Activated B cell treated with CpG ODN at 0.5 μM for 24 hours (primary cell): ENCODE data around the gene SYNE3. TPM values are rescaled to one million over a fixed set of nuclear protein-coding genes. Genes with fewer than 3 reads are reported as not detected.

Experiments used
- ATAC-seq: fragments of 200-7000 bp; cut with Tn5 transposase; one replicate; pipeline ENCODE4 v1.10.0; 2021; ENCODE audit warnings: low read depth, mild to moderate bottlenecking, moderate library complexity
- CTCF ChIA-PET: fragments of 350-600 bp; sonication (Branson Sonifier 250); formaldehyde crosslinking; loops from one replicate; lab custom pipeline; 2021; ENCODE audit warnings: antibody characterized with exemption; lab: Charles Lee
- POLR2A ChIA-PET: fragments of 350-600 bp; sonication (Branson Sonifier 250); formaldehyde crosslinking; loops from one replicate; lab custom pipeline; 2021; ENCODE audit warnings: antibody characterized with exemption; lab: Charles Lee
- DNase-seq: peaks from one replicate; pipeline ENCODE4 v3.0.0; 2022
- H3K27ac Mint-ChIP-seq: one replicate; pipeline ENCODE4 v1.8.0; 2020; ENCODE audit warnings: mixed read lengths
- H3K27me3 Mint-ChIP-seq: one replicate; pipeline ENCODE4 v1.8.0; 2021; ENCODE audit warnings: mixed read lengths
- H3K36me3 Mint-ChIP-seq: one replicate; pipeline ENCODE4 v1.8.0; 2021; ENCODE audit warnings: low read depth, mixed read lengths
- H3K4me1 Mint-ChIP-seq: one replicate; pipeline ENCODE4 v1.8.0; 2021; ENCODE audit warnings: mixed read lengths
- H3K4me3 Mint-ChIP-seq: one replicate; pipeline ENCODE4 v1.8.0; 2020; ENCODE audit warnings: mild to moderate bottlenecking, mixed read lengths
- H3K9me3 Mint-ChIP-seq: one replicate; pipeline ENCODE4 v1.8.0; 2020; ENCODE audit warnings: mixed read lengths
- intact Hi-C: fragments of 100-400 bp; cut with micrococcal nuclease; formaldehyde crosslinking; loops from one replicate; pipeline ENCODE4 v1.15.1; 2024
- total RNA-seq: library from RNA; stranded (reverse); gene quantifications from 2 replicates; pipeline ENCODE4 v1.2.3, GENCODE V29; 2022
- TF ChIP-seq, protein P1 (sequence below): fragments of 200-600 bp; IDR thresholded peaks from one replicate; pipeline ENCODE4 v1.8.0; 2022; ENCODE audit warnings: antibody characterized with exemption, mild to moderate bottlenecking

SYNE3 gene
- total RNA-seq, 1 donor from 2014 or later, result 104 TPM

DNA sequence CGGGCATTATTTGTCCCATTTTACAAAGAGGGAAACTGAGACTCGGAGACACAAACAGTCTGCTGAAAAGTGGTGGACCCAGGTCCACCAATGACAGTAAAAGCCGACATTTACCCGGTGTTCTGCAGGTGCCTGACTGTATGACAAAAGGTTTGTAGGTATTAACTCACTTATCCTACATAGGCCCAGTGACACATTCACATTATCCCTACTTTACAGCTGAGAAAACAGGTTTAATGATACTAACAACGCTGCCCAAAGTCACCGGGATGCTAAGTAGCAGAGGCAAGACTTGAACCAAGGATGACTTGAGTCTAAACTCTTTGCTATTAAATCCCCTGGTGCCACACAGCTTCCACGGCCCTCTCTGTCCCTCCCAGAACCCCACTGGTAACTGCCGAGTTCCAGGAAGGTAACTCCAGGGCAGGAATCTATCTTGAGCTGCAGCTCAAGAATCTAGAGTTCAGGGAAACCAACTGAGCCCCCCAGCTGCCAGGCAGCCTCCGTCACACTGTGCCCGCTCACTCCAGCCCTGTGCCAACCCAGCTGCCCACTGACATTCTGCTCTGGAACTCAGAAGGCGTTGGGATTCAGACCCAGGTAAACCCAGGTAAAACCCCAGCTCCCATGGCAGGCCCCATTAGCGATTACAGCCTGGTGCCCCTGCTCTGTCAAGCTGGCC is 33.7 kb downstream of the SYNE3 start:
- Mint-ChIP-seq H3K9me3 (no peaks in the 10 kb centered on the region), H3K27me3 (no peaks in the 10 kb centered on the region), H3K4me3 (no peak overlapping the region), H3K4me1 (peaks cover 74% of the 10 kb centered on the region), H3K27ac (peak overlapping the region; percentile 35), H3K36me3 (peaks cover 31% of the 10 kb centered on the region)
- ATAC-seq, result no peak
- ChIA-PET POLR2A (interaction anchor here (1.0 kb wide), 1 partner anchor 16 kb away, joined by 3 read pairs; no protein-coding TSS in a partner anchor), CTCF (interaction anchor here (1.8 to 2.0 kb wide), 2 partner anchors 40 to 45 kb away, joined by 6 to 7 read pairs; no protein-coding TSS in a partner anchor)
- intact Hi-C loops, result no loop called here
- no peak for DNase-seq
- TF ChIP-seq, protein P1, sequence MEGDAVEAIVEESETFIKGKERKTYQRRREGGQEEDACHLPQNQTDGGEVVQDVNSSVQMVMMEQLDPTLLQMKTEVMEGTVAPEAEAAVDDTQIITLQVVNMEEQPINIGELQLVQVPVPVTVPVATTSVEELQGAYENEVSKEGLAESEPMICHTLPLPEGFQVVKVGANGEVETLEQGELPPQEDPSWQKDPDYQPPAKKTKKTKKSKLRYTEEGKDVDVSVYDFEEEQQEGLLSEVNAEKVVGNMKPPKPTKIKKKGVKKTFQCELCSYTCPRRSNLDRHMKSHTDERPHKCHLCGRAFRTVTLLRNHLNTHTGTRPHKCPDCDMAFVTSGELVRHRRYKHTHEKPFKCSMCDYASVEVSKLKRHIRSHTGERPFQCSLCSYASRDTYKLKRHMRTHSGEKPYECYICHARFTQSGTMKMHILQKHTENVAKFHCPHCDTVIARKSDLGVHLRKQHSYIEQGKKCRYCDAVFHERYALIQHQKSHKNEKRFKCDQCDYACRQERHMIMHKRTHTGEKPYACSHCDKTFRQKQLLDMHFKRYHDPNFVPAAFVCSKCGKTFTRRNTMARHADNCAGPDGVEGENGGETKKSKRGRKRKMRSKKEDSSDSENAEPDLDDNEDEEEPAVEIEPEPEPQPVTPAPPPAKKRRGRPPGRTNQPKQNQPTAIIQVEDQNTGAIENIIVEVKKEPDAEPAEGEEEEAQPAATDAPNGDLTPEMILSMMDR, result no peak

DNA sequence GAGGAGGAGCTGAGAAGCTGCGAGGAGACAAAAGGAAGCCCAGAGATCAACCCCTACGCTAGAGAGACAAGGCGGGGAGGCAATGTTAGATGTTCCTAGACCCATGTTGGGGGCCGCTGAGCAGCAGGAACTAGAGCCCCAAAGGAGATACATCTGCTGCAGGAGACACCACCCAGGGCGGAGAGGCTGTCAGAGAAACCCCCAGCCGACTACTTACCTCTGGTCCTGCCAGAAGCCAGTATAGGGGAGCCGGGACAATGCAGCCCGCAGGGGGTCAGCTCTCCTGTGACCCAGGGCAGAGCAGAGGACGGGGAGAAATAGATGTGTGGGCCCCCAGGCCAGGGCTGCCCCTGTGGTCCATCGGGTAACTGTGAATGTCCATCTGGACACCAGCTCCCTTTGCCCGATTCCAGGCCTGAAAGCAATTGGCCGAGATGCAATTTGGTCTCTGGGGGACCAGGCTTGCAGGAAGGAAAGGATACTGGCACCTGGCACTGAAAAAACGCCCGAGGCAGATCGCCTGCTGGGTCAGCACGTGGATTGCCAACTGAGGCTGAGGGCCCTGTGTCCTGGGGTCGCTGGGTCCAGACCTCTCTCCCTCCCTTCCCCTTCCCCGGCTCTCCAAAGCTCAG is 34.9 kb downstream of the SYNE3 start:
- ATAC-seq, result no peak
- Mint-ChIP-seq H3K4me3 (no peak overlapping the region), H3K27ac (peak overlapping the region; percentile 90), H3K36me3 (peaks cover 36% of the 10 kb centered on the region), H3K4me1 (peaks cover 62% of the 10 kb centered on the region), H3K27me3 (no peaks in the 10 kb centered on the region), H3K9me3 (no peaks in the 10 kb centered on the region)
- POLR2A ChIA-PET, result interaction anchor here (1.4 kb wide), 1 partner anchor 14 kb away, joined by 11 read pairs; no protein-coding TSS in a partner anchor
- TF ChIP-seq, protein P1, result no peak
- CTCF ChIA-PET, result no interaction called here
- intact Hi-C loops, result loop anchor here (2.0 kb wide), 1 partner anchor 19 kb away; no protein-coding TSS in a partner anchor
- DNase-seq, result no peak

DNA sequence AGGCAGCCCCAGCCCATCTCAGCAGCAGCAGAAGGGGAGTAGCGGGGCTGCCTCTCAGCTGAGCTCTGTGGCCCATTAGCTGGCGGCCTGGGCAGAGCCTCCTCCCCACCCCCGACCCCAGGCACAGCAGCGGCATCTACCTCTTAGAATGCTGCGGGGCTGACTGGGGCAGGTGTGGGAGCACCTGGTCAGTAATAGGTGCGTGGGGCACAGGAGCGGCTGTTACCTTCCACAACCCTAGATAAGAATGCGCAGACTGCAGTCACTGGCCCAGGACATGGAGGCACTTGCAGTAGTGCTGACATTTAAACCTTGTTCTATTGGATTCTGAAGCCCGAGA is 35.6 kb downstream of the SYNE3 start:
- peaks cover 43% of the 10 kb centered on the region for H3K36me3 Mint-ChIP-seq
- intact Hi-C loops, result loop anchor here (1.0 to 2.0 kb wide), 6 partner anchors 14 to 53 kb away; partner anchors contain the start of gene SYNE3

DNA sequence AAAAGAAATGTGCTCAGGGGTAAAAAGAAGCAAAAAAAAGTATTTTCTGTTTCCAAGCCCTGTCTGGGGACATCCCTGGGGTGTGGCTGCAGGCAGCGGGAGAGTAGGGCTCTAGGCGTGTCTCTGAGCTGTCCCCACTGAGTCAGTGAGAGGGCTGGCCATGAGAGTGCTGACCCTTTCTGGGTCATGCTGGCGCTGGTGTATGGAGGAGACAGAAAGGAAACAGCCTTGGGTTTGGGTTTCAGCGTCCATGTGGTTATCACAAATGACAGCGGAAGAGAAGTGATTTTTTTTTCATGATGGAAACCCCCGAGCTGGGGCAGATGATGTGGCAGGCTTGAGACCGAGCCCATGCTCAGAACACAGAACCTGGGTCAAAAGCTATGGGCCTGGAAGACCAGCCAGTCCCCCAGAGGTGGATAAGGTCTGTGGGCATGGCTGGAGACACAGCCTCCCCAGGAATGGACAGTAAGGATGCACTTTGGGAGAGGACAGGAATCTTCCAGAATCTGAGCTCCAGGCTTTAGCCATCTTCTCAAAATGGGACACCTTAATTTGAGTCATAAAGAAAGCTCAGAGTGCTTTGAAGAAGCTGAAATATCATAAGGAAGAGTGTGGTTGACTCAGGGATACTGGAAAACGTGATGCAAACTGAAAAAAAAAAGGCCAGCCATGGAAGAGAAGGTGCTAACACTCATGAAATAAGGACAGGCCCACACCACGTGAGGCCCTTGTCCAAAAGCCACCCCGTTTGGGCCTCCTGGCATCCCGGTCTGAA is 36.2 kb downstream of the SYNE3 start:
- H3K27ac Mint-ChIP-seq, result peak overlapping the region; percentile 90
- H3K36me3 Mint-ChIP-seq, result peaks cover 44% of the 10 kb centered on the region
- H3K9me3 Mint-ChIP-seq, result no peaks in the 10 kb centered on the region
- DNase-seq (no peak), ATAC-seq (peak; percentile 85)
- CTCF ChIA-PET, result interaction anchor here (1.2 to 1.4 kb wide), 2 partner anchors 16 to 47 kb away, joined by 7 read pairs; no protein-coding TSS in a partner anchor
- peak overlapping the region; percentile 52 for H3K4me3 Mint-ChIP-seq
- intact Hi-C loops, result loop anchor here (1.0 to 2.0 kb wide), 6 partner anchors 15 to 54 kb away; partner anchors contain the start of gene SYNE3
- TF ChIP-seq, protein P1, result no peak
- H3K4me1 Mint-ChIP-seq, result peaks cover 53% of the 10 kb centered on the region
- H3K27me3 Mint-ChIP-seq, result no peaks in the 10 kb centered on the region
- POLR2A ChIA-PET, result interaction anchor here (1.1 to 1.9 kb wide), 8 partner anchors 10 to 54 kb away, joined by 3 to 14 read pairs (median 5); partner anchors contain the start of gene GLRX5

More for the DNA sequence above, 35.6 kb downstream of the SYNE3 start:
- H3K27me3 Mint-ChIP-seq, result no peaks in the 10 kb centered on the region
- peak overlapping the region; percentile 90 for H3K27ac Mint-ChIP-seq
- H3K4me3 Mint-ChIP-seq, result no peak overlapping the region
- CTCF ChIA-PET, result interaction anchor here (1.2 to 1.4 kb wide), 2 partner anchors 15 to 46 kb away, joined by 7 read pairs; no protein-coding TSS in a partner anchor
- TF ChIP-seq, protein P1, result no peak
- peaks cover 58% of the 10 kb centered on the region for H3K4me1 Mint-ChIP-seq
- no peak for DNase-seq
- POLR2A ChIA-PET, result interaction anchor here (1.1 to 1.9 kb wide), 8 partner anchors 9 to 53 kb away, joined by 3 to 14 read pairs (median 5); partner anchors contain the start of gene GLRX5
- ATAC-seq, result no peak
- no peaks in the 10 kb centered on the region for H3K9me3 Mint-ChIP-seq
